Retinal pigment epithelial cell (primary cell): Measurements from ENCODE around the gene USP11.
A peak's percentile ranks its signal among the peaks of the same experiment; 100 is the strongest.

Experiments used
- DNase-seq: peaks from one replicate; pipeline ENCODE4 v3.0.0-alpha.2; 2010; ENCODE audit warnings: low read depth
- H3K4me3 ChIP-seq: 2 replicates; pipeline ENCODE4 v1.5.1; 2011; ENCODE audit warnings: mild to moderate bottlenecking, low read length, control low read depth, moderate library complexity
- CTCF ChIP-seq: conservative IDR thresholded peaks from 2 replicates; pipeline ENCODE4 v1.5.1; 2011; ENCODE audit warnings: low read depth, low read length, control low read depth, inconsistent platforms

The USP11 gene

GRCh38 chrX:47197526-47197925 is 35.3 kb upstream of the USP11 start:
- DNase-seq, result no peak
- peak overlapping the region; percentile 7 for H3K4me3 ChIP-seq
- no peak for TF ChIP-seq CTCF

- TF ChIP-seq CTCF, result no peak
- H3K4me3 ChIP-seq, result peak overlapping the region; percentile 7
- DNase-seq, result peak; percentile 39
These were observed 34.7 kb upstream of the USP11 start for GRCh38 chrX:47198026-47198686.

DNA sequence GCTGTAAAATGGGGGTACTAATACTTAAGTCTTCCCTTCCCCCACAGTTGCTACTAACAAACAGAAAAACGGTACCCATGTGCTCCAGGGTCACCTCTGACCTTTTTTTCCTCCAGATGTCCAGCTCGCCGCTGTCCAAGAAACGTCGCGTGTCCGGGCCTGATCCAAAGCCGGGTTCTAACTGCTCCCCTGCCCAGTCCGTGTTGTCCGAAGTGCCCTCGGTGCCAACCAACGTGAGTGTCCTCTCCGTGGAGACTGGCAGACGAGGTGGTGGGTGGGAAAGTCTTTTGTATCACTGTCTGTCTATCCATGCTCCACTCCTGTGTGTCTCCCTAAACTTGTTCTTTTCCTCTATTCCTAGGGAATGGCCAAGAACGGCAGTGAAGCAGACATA is 34.1 kb upstream of the USP11 start:
- no peak overlapping the region for H3K4me3 ChIP-seq
- TF ChIP-seq CTCF, result no peak
- no peak for DNase-seq

DNA sequence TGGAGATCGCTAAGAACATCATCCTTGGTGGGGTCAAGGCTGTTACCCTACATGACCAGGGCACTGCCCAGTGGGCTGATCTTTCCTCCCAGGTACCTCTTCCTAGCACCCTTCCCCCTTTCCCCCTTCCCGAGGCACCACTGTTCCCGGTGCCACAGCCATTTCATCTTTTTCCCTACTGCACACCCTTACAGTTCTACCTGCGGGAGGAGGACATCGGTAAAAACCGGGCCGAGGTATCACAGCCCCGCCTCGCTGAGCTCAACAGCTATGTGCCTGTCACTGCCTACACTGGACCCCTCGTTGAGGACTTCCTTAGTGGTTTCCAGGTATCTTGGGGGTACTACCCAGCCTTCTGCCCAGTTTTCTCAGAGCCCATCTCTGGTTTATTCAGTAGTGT is 33.5 kb upstream of the USP11 start:
- DNase-seq, result no peak
- no peak overlapping the region for H3K4me3 ChIP-seq
- TF ChIP-seq CTCF, result no peak

DNA sequence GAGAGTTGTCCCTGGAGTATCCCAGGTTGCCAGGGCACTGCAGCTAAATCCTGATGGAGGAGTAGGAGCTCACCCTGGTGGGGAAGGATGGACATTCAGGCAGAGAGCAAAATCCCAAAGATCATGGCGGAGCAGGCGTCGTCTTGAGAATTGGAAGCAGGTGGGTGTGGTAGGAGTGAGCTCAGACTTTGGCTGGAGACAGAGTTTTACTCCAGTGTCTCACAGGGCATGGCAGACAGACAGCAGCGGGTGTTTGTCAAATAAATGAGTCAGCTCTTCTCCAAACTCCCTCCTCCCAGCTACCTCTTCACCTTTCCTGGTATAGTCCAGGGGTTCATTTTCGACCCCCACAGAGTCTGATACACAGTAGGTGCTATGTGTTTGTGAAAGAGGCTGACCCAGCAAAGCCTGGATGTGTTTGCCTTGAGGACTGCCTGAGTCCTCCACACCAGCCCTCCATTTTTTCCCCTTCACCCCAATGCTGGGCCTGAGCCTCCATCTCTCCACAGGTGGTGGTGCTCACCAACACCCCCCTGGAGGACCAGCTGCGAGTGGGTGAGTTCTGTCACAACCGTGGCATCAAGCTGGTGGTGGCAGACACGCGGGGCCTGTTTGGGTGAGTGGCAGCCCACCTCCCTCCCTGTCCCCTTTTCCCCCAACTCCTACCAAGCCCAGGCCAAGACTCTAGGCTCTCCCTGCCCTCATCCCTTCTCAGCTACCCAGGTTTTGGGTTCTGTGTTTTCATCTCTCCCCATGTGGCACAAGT is 32.2 kb upstream of the USP11 start:
- TF ChIP-seq CTCF, result peak; percentile 38
- DNase-seq, result no peak
- no peak overlapping the region for H3K4me3 ChIP-seq

GRCh38 chrX:47201345-47201944 is 31.4 kb upstream of the USP11 start:
- TF ChIP-seq CTCF, result no peak

GRCh38 chrX:47202316-47202715 is 30.5 kb upstream of the USP11 start:
- no peak for TF ChIP-seq CTCF
- no peak for DNase-seq
- no peak overlapping the region for H3K4me3 ChIP-seq

More at GRCh38 chrX:47201345-47201944, 31.4 kb upstream of the USP11 start:
- DNase-seq, result no peak
- H3K4me3 ChIP-seq, result no peak overlapping the region
